Colon (tissue), 2 donors: ENCODE measurements around the gene ZNF142.

Experiments used
- FAIRE-seq: peaks from 2 replicates; lab custom pipeline; 2012; peaks lifted over from hg19 to GRCh38; lab: Jason Lieb, UNC
- donor health status: control.
- donor health status: control.

ZNF142 gene

GRCh38 chr2:218645126-218645525, 14.3 kb downstream of the ZNF142 start:
- FAIRE-seq, result no peak

DNA sequence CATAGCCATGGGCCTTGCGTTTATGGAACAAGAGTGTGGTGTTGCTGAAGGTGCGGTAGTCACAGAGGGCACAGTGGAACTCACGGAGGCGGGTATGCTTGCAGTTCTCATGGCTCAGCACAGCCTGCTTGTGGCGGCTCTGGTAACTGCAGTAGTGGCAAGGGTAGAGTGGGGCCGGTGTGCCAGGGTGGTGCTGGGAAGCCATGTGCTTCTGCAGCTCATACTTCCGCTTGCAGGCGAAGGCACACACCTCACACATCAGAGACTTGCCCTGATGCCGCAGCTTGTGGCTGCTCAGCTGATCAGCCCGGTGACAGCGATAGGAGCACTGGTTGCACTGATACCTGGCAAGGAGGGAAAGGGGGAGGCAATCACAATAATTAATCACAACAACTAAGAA, 14.7 kb downstream of the ZNF142 start:
- no peak for FAIRE-seq

DNA sequence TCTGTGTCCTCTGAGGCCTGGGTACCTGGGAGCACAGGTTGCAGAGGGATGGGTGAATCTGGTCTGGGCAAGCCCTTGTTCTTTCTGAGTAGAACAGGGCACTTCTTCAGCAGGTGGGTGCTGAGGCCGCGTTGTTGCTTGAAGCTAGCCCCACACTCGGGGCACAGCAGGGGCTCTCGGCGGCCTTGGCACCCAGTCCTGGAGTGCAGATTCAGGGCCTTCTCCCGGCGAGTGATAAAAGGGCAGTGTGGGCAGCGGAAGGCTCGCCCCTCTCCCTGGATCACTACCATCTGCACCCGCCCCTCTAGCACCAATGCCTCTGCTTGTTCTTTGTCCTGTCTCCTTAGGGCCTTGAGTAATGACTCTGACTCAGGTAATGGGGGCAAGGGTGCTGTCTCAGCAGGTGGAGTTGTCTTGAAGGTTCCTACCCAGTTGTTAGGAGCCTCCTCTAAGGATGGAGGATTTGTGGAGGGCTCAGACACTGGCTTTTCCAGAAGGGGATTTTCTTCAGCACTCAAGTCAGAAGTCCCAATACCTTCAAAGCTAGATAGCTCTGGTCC, 15.6 kb downstream of the ZNF142 start:
- no peak for FAIRE-seq

DNA sequence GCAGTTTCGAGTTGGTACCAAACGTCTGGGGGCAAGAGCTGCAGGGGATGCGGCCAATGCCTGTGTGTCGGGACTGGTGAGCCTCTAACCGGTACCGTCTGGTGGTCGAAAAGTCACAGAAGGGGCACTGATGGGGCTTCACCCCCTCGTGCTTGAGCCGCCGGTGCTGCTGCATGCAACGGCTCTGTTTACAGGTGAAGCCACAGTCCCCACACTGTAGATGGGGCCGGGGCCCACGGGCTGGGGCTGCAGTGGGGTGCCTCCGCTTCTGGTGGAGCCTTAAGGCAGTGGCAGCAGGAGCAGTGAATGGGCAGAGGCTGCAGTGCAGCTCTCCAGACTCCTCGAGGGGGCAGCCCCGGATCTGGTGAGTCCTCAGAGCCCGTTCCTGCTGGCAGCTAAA, 16.6 kb downstream of the ZNF142 start:
- FAIRE-seq, result no peak

DNA sequence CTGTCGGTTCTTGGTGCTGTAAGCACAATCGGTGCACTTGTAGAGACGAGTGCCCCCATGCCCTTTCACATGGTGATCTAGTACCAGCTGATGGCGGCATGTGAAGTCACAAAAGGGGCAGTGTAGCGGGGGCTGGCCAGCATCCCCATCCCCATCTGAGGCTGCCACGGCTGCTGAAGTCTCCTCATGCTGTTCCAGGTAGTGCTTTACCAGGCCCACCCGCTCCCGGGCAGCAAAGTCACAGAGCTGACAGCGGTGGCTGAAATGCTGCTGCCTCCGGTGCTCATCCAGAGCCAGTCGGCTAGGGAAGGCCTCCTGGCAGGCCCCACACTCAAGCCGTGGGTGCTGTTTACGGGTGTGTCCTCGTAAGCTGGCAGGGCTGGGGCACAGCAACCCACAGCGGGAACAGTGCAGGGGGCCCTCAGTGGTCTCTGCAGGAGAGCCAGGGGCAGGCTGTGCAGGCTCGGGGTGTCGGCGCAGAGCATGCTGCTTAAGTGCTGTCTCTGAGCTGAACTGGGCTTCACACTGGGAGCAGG, 17.2 kb downstream of the ZNF142 start:
- FAIRE-seq, result no peak

- FAIRE-seq, result no peak
These were observed 21.1 kb downstream of the ZNF142 start for GRCh38 chr2:218638372-218638771.

GRCh38 chr2:218635719-218636118, 23.7 kb downstream of the ZNF142 start:
- no peak for FAIRE-seq

GRCh38 chr2:218631837-218632236, 27.6 kb downstream of the ZNF142 start:
- FAIRE-seq, result no peak

DNA sequence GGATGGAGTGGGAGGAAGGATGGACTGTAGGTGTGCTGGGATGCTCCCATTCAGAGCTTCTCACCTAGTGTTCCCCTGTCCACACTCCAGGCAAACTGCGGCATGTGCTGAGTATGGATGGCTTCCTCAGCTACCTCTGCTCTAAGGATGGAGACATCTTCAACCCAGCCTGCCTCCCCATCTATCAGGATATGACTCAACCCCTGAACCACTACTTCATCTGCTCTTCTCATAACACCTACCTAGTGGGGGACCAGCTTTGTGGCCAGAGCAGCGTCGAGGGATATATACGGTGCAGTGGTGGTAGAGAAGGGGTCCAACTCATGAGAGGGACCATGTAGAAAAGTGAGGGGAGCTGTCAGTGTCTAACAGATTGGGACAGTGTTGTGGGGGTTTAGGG, 31.5 kb downstream of the ZNF142 start:
- no peak for FAIRE-seq

DNA sequence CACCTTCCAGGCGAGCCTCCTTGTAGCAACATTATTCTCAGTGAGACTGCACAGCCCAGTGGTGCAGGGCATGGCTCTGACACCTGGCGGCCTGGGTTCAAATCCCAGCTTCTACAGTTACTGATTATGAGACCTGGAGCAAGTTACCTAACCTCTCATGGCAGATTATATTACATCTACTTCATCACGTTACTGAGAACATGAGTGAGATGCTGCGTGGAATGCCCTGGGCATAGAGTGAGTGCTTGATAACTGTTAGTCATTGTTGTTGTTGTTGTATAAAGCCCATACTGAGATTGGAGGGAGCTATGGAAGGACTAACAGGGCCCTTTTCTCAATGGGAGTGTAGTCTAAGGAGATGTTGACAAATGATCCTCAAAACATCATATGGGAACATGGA, 33.1 kb downstream of the ZNF142 start:
- no peak for FAIRE-seq

DNA sequence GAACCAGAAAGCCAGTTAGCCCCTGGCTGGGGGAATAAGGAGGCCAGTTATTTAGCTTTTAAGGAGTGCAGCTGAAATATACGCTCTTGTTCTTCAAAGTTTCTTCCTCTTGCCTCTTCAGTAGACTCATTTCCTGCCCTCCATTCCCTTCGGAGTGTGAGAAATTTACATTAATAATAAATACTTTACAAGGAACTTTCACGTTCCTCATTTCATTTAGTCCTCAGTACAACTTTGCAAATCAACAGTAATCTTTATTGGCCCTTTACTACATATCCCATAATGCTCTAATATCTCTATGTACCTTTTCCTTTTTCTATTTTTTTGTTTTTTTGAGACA, 36.1 kb downstream of the ZNF142 start:
- FAIRE-seq, result no peak

GRCh38 chr2:218622606-218623365, 36.6 kb downstream of the ZNF142 start:
- FAIRE-seq, result no peak

DNA sequence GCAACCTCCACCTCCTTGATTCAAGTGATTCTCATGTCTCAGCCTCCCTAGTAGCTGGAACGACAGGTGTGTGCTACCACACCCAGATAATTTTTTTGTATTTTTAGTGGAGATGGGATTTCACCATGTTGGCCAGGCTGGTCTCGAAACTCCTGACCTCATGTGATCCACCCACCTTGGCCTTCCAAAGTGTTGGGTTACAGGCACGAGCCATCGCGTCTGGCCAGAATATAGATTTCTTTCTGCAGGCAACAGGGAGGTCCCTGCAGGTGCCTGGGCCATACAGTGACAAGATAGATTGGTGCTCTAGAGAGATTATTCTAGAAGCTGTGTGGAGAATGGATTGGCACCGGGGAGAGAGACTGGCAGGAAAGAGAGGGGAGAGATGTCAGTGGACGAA, 38.4 kb downstream of the ZNF142 start:
- no peak for FAIRE-seq

DNA sequence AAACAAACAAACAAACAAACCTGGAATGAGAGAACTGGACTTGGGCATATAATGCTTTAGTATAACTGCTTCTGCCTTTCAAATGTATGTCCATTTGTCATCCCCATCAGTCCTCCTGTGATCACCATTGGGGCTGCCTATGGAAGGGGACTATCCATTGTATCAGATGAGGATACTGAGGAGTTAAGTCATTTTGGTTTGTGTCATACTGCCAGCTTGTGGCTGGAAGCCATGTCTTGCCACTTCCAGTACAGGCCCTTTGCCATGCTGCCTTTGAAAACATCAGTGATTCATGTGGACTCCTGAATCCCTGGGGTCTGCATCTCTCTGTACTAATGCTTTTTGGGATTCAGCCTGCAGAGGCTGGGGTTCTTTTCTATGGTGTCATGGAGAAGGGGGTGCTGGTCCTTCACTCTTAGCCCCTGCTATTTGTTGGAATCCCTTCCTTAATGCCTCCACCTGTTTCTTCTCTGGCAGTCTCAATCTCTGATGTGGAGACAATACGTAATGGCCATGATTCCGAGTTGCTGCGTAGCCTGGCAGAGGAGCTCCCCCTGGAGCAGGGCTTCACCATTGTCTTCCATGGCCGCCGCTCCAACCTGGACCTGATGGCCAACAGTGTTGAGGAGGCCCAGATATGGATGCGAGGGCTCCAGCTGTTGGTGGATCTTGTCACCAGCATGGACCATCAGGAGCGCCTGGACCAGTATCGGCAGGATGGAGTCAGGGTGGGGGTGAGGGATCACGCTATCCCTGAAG, 41.1 kb downstream of the ZNF142 start:
- FAIRE-seq, result no peak

GRCh38 chr2:218615868-218616315, 43.5 kb downstream of the ZNF142 start:
- FAIRE-seq, result no peak

DNA sequence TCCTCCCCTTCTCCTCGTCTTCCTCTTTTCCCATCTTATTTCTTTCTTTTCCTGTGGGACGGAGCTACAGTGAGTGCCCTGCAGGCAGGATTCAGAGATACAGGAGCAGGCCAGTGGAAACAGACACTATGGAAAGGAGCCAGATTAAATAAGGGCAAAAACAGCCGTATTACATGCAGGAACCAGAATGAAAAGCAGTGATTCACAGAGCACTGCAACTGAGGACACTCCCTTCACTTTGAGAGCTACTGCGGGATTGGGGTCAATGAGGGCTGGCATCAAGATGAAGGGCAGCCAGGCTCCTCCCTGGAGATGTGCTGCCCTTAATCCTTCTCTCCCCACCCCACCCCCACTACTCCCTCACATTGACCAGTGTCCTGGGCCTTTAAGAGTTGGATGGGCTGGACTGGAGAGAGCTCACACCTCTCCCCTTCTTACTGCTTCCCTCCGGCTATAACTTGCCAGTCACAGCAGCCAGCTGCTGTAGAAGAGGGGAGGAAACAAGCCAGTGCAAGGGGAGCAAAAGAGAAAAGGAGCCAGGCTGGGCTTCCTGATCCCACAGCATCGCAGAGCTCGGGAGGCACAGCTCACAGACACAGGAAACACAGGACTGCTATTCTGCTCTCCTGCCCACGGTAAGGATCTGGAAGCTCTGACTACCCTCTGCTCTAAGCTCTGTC, 51.8 kb downstream of the ZNF142 start, which contains the start of gene PLCD4:
TSS of gene PLCD4 (plus strand) at position 464 of the 680 bp plus-strand sequence. CDS start 7,841 bp downstream, outside the sequence.
- FAIRE-seq, result no peak

DNA sequence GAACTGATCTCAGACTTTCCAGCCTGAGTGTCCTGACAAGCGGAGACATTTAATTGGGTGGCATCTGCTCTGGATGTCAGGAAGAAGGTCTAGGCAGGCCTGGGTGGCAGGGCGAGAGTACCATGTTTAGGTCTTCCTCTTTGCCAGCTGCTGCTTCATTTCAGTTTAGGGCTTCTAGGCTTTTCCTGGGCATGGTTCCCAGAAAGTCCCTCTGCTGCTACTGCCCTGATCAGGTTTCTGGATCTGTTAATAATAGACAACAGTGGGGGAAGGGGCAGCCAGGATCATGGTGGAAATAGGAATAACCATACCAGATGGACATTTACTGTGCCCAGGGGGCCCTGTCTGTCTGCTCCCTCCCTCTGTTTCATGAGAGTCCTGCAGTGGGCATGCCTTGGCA, 54.0 kb downstream of the ZNF142 start:
- FAIRE-seq, result no peak
